AG09319 (cell line): Measurements from ENCODE around the gene PRR14L.

ENCODE experiments used
- DNase-seq: peaks from one replicate; pipeline ENCODE4 v3.0.0-alpha.2; 2010; ENCODE audit warnings: low read depth; ENCODE audit errors: extremely low read depth
- CTCF ChIP-seq: IDR thresholded peaks from 2 replicates; pipeline ENCODE4 v1.5.1; 2011; ENCODE audit warnings: low read depth, mild to moderate bottlenecking, inconsistent platforms, low read length, moderate library complexity

PRR14L gene

GRCh38 chr22:31646186-31647019 is 103.5 kb downstream of the PRR14L start:
- no peak for TF ChIP-seq CTCF
- peak; percentile 74 for DNase-seq

GRCh38 chr22:31639436-31640039 is 110.4 kb downstream of the PRR14L start:
- no peak for DNase-seq
- TF ChIP-seq CTCF = no peak

GRCh38 chr22:31637891-31638618 is 111.9 kb downstream of the PRR14L start:
- no peak for TF ChIP-seq CTCF
- DNase-seq = no peak

GRCh38 chr22:31637447-31637890 is 112.5 kb downstream of the PRR14L start:
- DNase-seq = no peak
- no peak for TF ChIP-seq CTCF

GRCh38 chr22:31635638-31636306 is 114.2 kb downstream of the PRR14L start:
- no peak for DNase-seq
- TF ChIP-seq CTCF = no peak

GRCh38 chr22:31631436-31631835 is 118.5 kb downstream of the PRR14L start:
- TF ChIP-seq CTCF = no peak
- no peak for DNase-seq
